ENCODE results near the gene DSCAM. TPM values are rescaled to one million over a fixed set of nuclear protein-coding genes. Genes with fewer than 3 reads are reported as not detected.

DSCAM gene
- total and polyA plus RNA-seq, 4 donors, result 8.2 to 27.7 (median 15.2) TPM

- no peak for DNase-seq (ENCODE audit: low read depth in 4 of 6, low spot score in 6 of 6)
- Histone ChIP-seq H3K9me3 (ENCODE audit: control insufficient read depth, insufficient read depth, low read length) (no peaks in the 10 kb centered on the region), H3K27me3 (ENCODE audit: control insufficient read depth, insufficient read depth, low read length) (no peaks in the 10 kb centered on the region), H3K27ac (ENCODE audit: low read depth, low read length) (no peak overlapping the region), H3K4me3 (ENCODE audit: low read depth, low read length) (no peak overlapping the region), H3K4me1 (ENCODE audit: control insufficient read depth, insufficient read depth, low read length) (no peaks in the 10 kb centered on the region), H3K36me3 (ENCODE audit: control insufficient read depth, insufficient read depth, low read length) (no peaks in the 10 kb centered on the region)
- no CpG with 5 or more reads among the region's 1 CpG for WGBS (ENCODE audit: insufficient coverage)
These were observed 179.0 kb downstream of the DSCAM start for GRCh38 chr21:40667967-40668366.

- Histone ChIP-seq H3K27me3 (ENCODE audit: control insufficient read depth, insufficient read depth, low read length) (no peaks in the 10 kb centered on the region), H3K9me3 (ENCODE audit: control insufficient read depth, insufficient read depth, low read length) (no peaks in the 10 kb centered on the region), H3K4me3 (ENCODE audit: low read depth, low read length) (no peak overlapping the region), H3K27ac (ENCODE audit: low read depth, low read length) (no peak overlapping the region), H3K4me1 (ENCODE audit: control insufficient read depth, insufficient read depth, low read length) (no peaks in the 10 kb centered on the region), H3K36me3 (ENCODE audit: control insufficient read depth, insufficient read depth, low read length) (no peaks in the 10 kb centered on the region)
- 89% methylated on average over 2 of the region's 2 CpGs for WGBS (ENCODE audit: insufficient coverage)
- DNase-seq (ENCODE audit: low read depth in 4 of 6, low spot score in 6 of 6), result no peak
These were observed 184.1 kb downstream of the DSCAM start for GRCh38 chr21:40662889-40663288.

GRCh38 chr21:40660461-40660860 lies 186.5 kb downstream of the DSCAM start:
- no peaks in the 10 kb centered on the region for H3K4me1 ChIP-seq (ENCODE audit: control insufficient read depth, insufficient read depth, low read length)
- WGBS (ENCODE audit: insufficient coverage), result no CpG with 5 or more reads among the region's 3 CpGs
- H3K27me3 ChIP-seq (ENCODE audit: control insufficient read depth, insufficient read depth, low read length), result no peaks in the 10 kb centered on the region
- no peaks in the 10 kb centered on the region for H3K9me3 ChIP-seq (ENCODE audit: control insufficient read depth, insufficient read depth, low read length)
- H3K27ac ChIP-seq (ENCODE audit: low read depth, low read length), result no peak overlapping the region
- H3K36me3 ChIP-seq (ENCODE audit: control insufficient read depth, insufficient read depth, low read length), result no peaks in the 10 kb centered on the region
- DNase-seq (ENCODE audit: low read depth in 4 of 6, low spot score in 6 of 6), result no peak
- H3K4me3 ChIP-seq (ENCODE audit: low read depth, low read length), result no peak overlapping the region

GRCh38 chr21:40658311-40658710 lies 188.6 kb downstream of the DSCAM start:
- H3K36me3 ChIP-seq (ENCODE audit: control insufficient read depth, insufficient read depth, low read length), result no peaks in the 10 kb centered on the region
- H3K4me3 ChIP-seq (ENCODE audit: low read depth, low read length), result no peak overlapping the region
- DNase-seq (ENCODE audit: low read depth in 4 of 6, low spot score in 6 of 6), result peak in 2 of 6 donors; percentile 77 to 78
- no peaks in the 10 kb centered on the region for H3K27me3 ChIP-seq (ENCODE audit: control insufficient read depth, insufficient read depth, low read length)
- H3K9me3 ChIP-seq (ENCODE audit: control insufficient read depth, insufficient read depth, low read length), result no peaks in the 10 kb centered on the region
- no peak overlapping the region for H3K27ac ChIP-seq (ENCODE audit: low read depth, low read length)
- no peaks in the 10 kb centered on the region for H3K4me1 ChIP-seq (ENCODE audit: control insufficient read depth, insufficient read depth, low read length)
- WGBS (ENCODE audit: insufficient coverage), result 60% methylated on average over 1 of the region's 3 CpGs

- Histone ChIP-seq H3K9me3 (ENCODE audit: control insufficient read depth, insufficient read depth, low read length) (peaks cover 6% of the 10 kb centered on the region), H3K27me3 (ENCODE audit: control insufficient read depth, insufficient read depth, low read length) (no peaks in the 10 kb centered on the region), H3K36me3 (ENCODE audit: control insufficient read depth, insufficient read depth, low read length) (no peaks in the 10 kb centered on the region), H3K4me1 (ENCODE audit: control insufficient read depth, insufficient read depth, low read length) (no peaks in the 10 kb centered on the region), H3K27ac (ENCODE audit: low read depth, low read length) (no peak overlapping the region), H3K4me3 (ENCODE audit: low read depth, low read length) (no peak overlapping the region)
- 69% methylated on average over 2 of the region's 2 CpGs for WGBS (ENCODE audit: insufficient coverage)
- no peak for DNase-seq (ENCODE audit: low read depth in 4 of 6, low spot score in 6 of 6)
These were observed 194.5 kb downstream of the DSCAM start for GRCh38 chr21:40652436-40652835.

GRCh38 chr21:40647706-40648105 lies 199.3 kb downstream of the DSCAM start:
- Histone ChIP-seq H3K27ac (ENCODE audit: low read depth, low read length) (no peak overlapping the region), H3K9me3 (ENCODE audit: control insufficient read depth, insufficient read depth, low read length) (peaks cover 6% of the 10 kb centered on the region), H3K4me1 (ENCODE audit: control insufficient read depth, insufficient read depth, low read length) (no peaks in the 10 kb centered on the region), H3K4me3 (ENCODE audit: low read depth, low read length) (no peak overlapping the region), H3K36me3 (ENCODE audit: control insufficient read depth, insufficient read depth, low read length) (no peaks in the 10 kb centered on the region), H3K27me3 (ENCODE audit: control insufficient read depth, insufficient read depth, low read length) (no peaks in the 10 kb centered on the region)
- 33% methylated on average over 1 of the region's 2 CpGs for WGBS (ENCODE audit: insufficient coverage)
- DNase-seq (ENCODE audit: low read depth in 4 of 6, low spot score in 6 of 6), result no peak

GRCh38 chr21:40646651-40647050 lies 200.3 kb downstream of the DSCAM start:
- H3K4me3 ChIP-seq (ENCODE audit: low read depth, low read length), result no peak overlapping the region
- peak in 1 of 6 donors; percentile 72 for DNase-seq (ENCODE audit: low read depth in 4 of 6, low spot score in 6 of 6)
- no peaks in the 10 kb centered on the region for H3K4me1 ChIP-seq (ENCODE audit: control insufficient read depth, insufficient read depth, low read length)
- peaks cover 6% of the 10 kb centered on the region for H3K9me3 ChIP-seq (ENCODE audit: control insufficient read depth, insufficient read depth, low read length)
- H3K36me3 ChIP-seq (ENCODE audit: control insufficient read depth, insufficient read depth, low read length), result no peaks in the 10 kb centered on the region
- H3K27me3 ChIP-seq (ENCODE audit: control insufficient read depth, insufficient read depth, low read length), result no peaks in the 10 kb centered on the region
- WGBS (ENCODE audit: insufficient coverage), result 44% methylated on average over 3 of the region's 3 CpGs
- H3K27ac ChIP-seq (ENCODE audit: low read depth, low read length), result no peak overlapping the region

GRCh38 chr21:40641042-40641441 lies 205.9 kb downstream of the DSCAM start:
- 46% methylated on average over 3 of the region's 7 CpGs for WGBS (ENCODE audit: insufficient coverage)
- peak in 1 of 6 donors; percentile 13 for DNase-seq (ENCODE audit: low read depth in 4 of 6, low spot score in 6 of 6)
- Histone ChIP-seq H3K27me3 (ENCODE audit: control insufficient read depth, insufficient read depth, low read length) (no peaks in the 10 kb centered on the region), H3K27ac (ENCODE audit: low read depth, low read length) (no peak overlapping the region), H3K36me3 (ENCODE audit: control insufficient read depth, insufficient read depth, low read length) (no peaks in the 10 kb centered on the region), H3K9me3 (ENCODE audit: control insufficient read depth, insufficient read depth, low read length) (no peaks in the 10 kb centered on the region), H3K4me1 (ENCODE audit: control insufficient read depth, insufficient read depth, low read length) (peaks cover 11% of the 10 kb centered on the region), H3K4me3 (ENCODE audit: low read depth, low read length) (no peak overlapping the region)

- peak in 1 of 6 donors; percentile 74 for DNase-seq (ENCODE audit: low read depth in 4 of 6, low spot score in 6 of 6)
- H3K4me3 ChIP-seq (ENCODE audit: low read depth, low read length), result no peak overlapping the region
- no peaks in the 10 kb centered on the region for H3K36me3 ChIP-seq (ENCODE audit: control insufficient read depth, insufficient read depth, low read length)
- H3K4me1 ChIP-seq (ENCODE audit: control insufficient read depth, insufficient read depth, low read length), result peaks cover 15% of the 10 kb centered on the region
- H3K27me3 ChIP-seq (ENCODE audit: control insufficient read depth, insufficient read depth, low read length), result no peaks in the 10 kb centered on the region
- 73% methylated on average over 5 of the region's 9 CpGs for WGBS (ENCODE audit: insufficient coverage)
- no peaks in the 10 kb centered on the region for H3K9me3 ChIP-seq (ENCODE audit: control insufficient read depth, insufficient read depth, low read length)
- no peak overlapping the region for H3K27ac ChIP-seq (ENCODE audit: low read depth, low read length)
These were observed 206.6 kb downstream of the DSCAM start for GRCh38 chr21:40640266-40640789.

GRCh38 chr21:40639616-40640194 lies 207.3 kb downstream of the DSCAM start:
- H3K27me3 ChIP-seq (ENCODE audit: control insufficient read depth, insufficient read depth, low read length), result no peaks in the 10 kb centered on the region
- no peaks in the 10 kb centered on the region for H3K36me3 ChIP-seq (ENCODE audit: control insufficient read depth, insufficient read depth, low read length)
- H3K4me1 ChIP-seq (ENCODE audit: control insufficient read depth, insufficient read depth, low read length), result peaks cover 19% of the 10 kb centered on the region
- no peak overlapping the region for H3K27ac ChIP-seq (ENCODE audit: low read depth, low read length)
- H3K9me3 ChIP-seq (ENCODE audit: control insufficient read depth, insufficient read depth, low read length), result no peaks in the 10 kb centered on the region
- WGBS (ENCODE audit: insufficient coverage), result 32% methylated on average over 5 of the region's 6 CpGs
- H3K4me3 ChIP-seq (ENCODE audit: low read depth, low read length), result no peak overlapping the region
- DNase-seq (ENCODE audit: low read depth in 4 of 6, low spot score in 6 of 6), result peak in 2 of 6 donors; percentile 57 to 93

Measured in spinal cord (tissue), 10 donors.